Vein endothelial cell (primary cell): ENCODE data around the gene UBLCP1. TPM values are rescaled to one million over a fixed set of nuclear protein-coding genes. Genes with fewer than 3 reads are reported as not detected.

ENCODE experiments used
- small RNA-seq: library from RNA; depleted of rRNA; stranded (forward); fragments of <200 nt; gene quantifications from one replicate; pipeline ENCODE3, GENCODE V24; 2012
- total RNA-seq: library from RNA; depleted of rRNA; stranded (reverse); fragments of >200 nt; gene quantifications from 2 replicates; pipeline ENCODE4 v1.2.3, GENCODE V29; 2012

Gene UBLCP1
- total RNA-seq = 25.5 and 27.5 TPM in 2 replicates

GRCh38 chr5:159262859-159263568, at the start of gene UBLCP1:
Gene UBLCP1, plus strand, starts transcription at chr5:159263290. Its CDS starts 5,626 bp downstream, at chr5:159268916.

GRCh38 chr5:159330131-159330800, 67.2 kb downstream of the UBLCP1 start, which contains the start of gene IL12B:
Gene IL12B, minus strand, starts transcription at chr5:159330487. Its CDS starts 3,705 bp downstream, at chr5:159326782.

Small RNAs within 50 kb of the gene (small RNA-seq; reads per million reads assigned to genes)
- gene RF00263 = not detected
- not detected for gene RNU4ATAC2P

Other genes with a start within 250 kb of the UBLCP1 start
- gene EBF1, start 163.4 kb upstream of the UBLCP1 start, total RNA-seq = 1.6 and 2.0 TPM in 2 replicates
- 32.3 and 34.7 TPM in 2 replicates for gene RNF145, start 53.7 kb upstream of the UBLCP1 start, total RNA-seq
- not detected in 2 replicates for gene IL12B, start 67.2 kb downstream of the UBLCP1 start, total RNA-seq